Measurements from ENCODE around the gene WDR17. TPM values are rescaled to one million over a fixed set of nuclear protein-coding genes. Genes with fewer than 3 reads are reported as not detected.

Gene WDR17
- total RNA-seq, 2 donors from 2014 or later, result 5.5 to 5.7 TPM

GRCh38 chr4:176032454-176032853 lies 33.2 kb upstream of the WDR17 start:
- H3K36me3 ChIP-seq, result no peaks in the 10 kb centered on the region
- no peak for DNase-seq (ENCODE audit: low spot score)
- no peak overlapping the region for H3K4me3 ChIP-seq
- TF ChIP-seq CTCF (IDR thresholded peaks at IDR 0.05), result no peak
- no peak for TF ChIP-seq POLR2A (IDR thresholded peaks at IDR 0.05)
- no peak for TF ChIP-seq POLR2AphosphoS5 (IDR thresholded peaks at IDR 0.05)
- no peaks in the 10 kb centered on the region for H3K27me3 ChIP-seq (replicated peaks; ENCODE audit: insufficient read depth)
- intact Hi-C loops (cut with DNase I), result loop anchor here (5.0 to 10.0 kb wide), 3 partner anchors 92 to 310 kb away; no protein-coding TSS in a partner anchor
- H3K27ac ChIP-seq, result no peak overlapping the region
- no peaks in the 10 kb centered on the region for H3K4me1 ChIP-seq (replicated peaks)
- H3K9me3 ChIP-seq, result no peaks in the 10 kb centered on the region

GRCh38 chr4:176034499-176034898 lies 31.1 kb upstream of the WDR17 start:
- H3K36me3 ChIP-seq, result no peaks in the 10 kb centered on the region
- WGBS, result 35% methylated on average over 1 of the region's 1 CpG
- no peak overlapping the region for H3K27ac ChIP-seq
- H3K27me3 ChIP-seq (replicated peaks; ENCODE audit: insufficient read depth), result no peaks in the 10 kb centered on the region
- no peaks in the 10 kb centered on the region for H3K4me1 ChIP-seq (replicated peaks)
- intact Hi-C loops (cut with DNase I), result loop anchor here (5.0 to 10.0 kb wide), 3 partner anchors 90 to 308 kb away; no protein-coding TSS in a partner anchor
- no peak overlapping the region for H3K4me3 ChIP-seq
- no peaks in the 10 kb centered on the region for H3K9me3 ChIP-seq
- no peak for TF ChIP-seq POLR2A (IDR thresholded peaks at IDR 0.05)
- peak in 3 of 4 experiments; percentile 18 to 39 (median 37) for TF ChIP-seq CTCF (IDR thresholded peaks at IDR 0.05)
- no peak for DNase-seq (ENCODE audit: low spot score)

- H3K27me3 ChIP-seq (replicated peaks; ENCODE audit: insufficient read depth), result no peaks in the 10 kb centered on the region
- TF ChIP-seq POLR2AphosphoS5 (IDR thresholded peaks at IDR 0.05) (no peak), POLR2A (IDR thresholded peaks at IDR 0.05) (no peak), CTCF (IDR thresholded peaks at IDR 0.05) (no peak)
- WGBS, result 75% methylated on average over 5 of the region's 5 CpGs
- no peaks in the 10 kb centered on the region for H3K9me3 ChIP-seq
- H3K27ac ChIP-seq, result no peak overlapping the region
- no peak overlapping the region for H3K4me3 ChIP-seq
- no peaks in the 10 kb centered on the region for H3K4me1 ChIP-seq (replicated peaks)
- intact Hi-C loops (cut with DNase I), result loop anchor here (5.0 to 10.0 kb wide), 3 partner anchors 90 to 307 kb away; no protein-coding TSS in a partner anchor
- no peaks in the 10 kb centered on the region for H3K36me3 ChIP-seq
- no peak for DNase-seq (ENCODE audit: low spot score)
Observed at GRCh38 chr4:176034936-176035335, 30.7 kb upstream of the WDR17 start.

- TF ChIP-seq CTCF (IDR thresholded peaks at IDR 0.05), result no peak
- TF ChIP-seq POLR2AphosphoS5 (IDR thresholded peaks at IDR 0.05), result no peak
- H3K36me3 ChIP-seq, result no peaks in the 10 kb centered on the region
- no peaks in the 10 kb centered on the region for H3K27me3 ChIP-seq (replicated peaks; ENCODE audit: insufficient read depth)
- intact Hi-C loops (cut with DNase I), result loop anchor here (10.0 kb wide), 2 partner anchors 88 to 248 kb away; no protein-coding TSS in a partner anchor
- no peaks in the 10 kb centered on the region for H3K4me1 ChIP-seq (replicated peaks)
- H3K4me3 ChIP-seq, result no peak overlapping the region
- 72% methylated on average over 3 of the region's 3 CpGs for WGBS
- no peaks in the 10 kb centered on the region for H3K9me3 ChIP-seq
- no peak for DNase-seq (ENCODE audit: low spot score)
- H3K27ac ChIP-seq, result no peak overlapping the region
Observed at GRCh38 chr4:176036585-176037205, 28.9 kb upstream of the WDR17 start.

- no peaks in the 10 kb centered on the region for H3K4me1 ChIP-seq (replicated peaks)
- H3K27ac ChIP-seq, result no peak overlapping the region
- TF ChIP-seq POLR2AphosphoS5 (IDR thresholded peaks at IDR 0.05) (no peak), POLR2A (IDR thresholded peaks at IDR 0.05) (no peak), CTCF (IDR thresholded peaks at IDR 0.05) (no peak)
- no peaks in the 10 kb centered on the region for H3K9me3 ChIP-seq
- no peaks in the 10 kb centered on the region for H3K27me3 ChIP-seq (replicated peaks; ENCODE audit: insufficient read depth)
- 91% methylated on average over 5 of the region's 5 CpGs for WGBS
- intact Hi-C loops (cut with DNase I), result loop anchor here (10.0 kb wide), 2 partner anchors 86 to 246 kb away; no protein-coding TSS in a partner anchor
- DNase-seq (ENCODE audit: low spot score), result no peak
- H3K36me3 ChIP-seq, result no peaks in the 10 kb centered on the region
- H3K4me3 ChIP-seq, result no peak overlapping the region
Observed at GRCh38 chr4:176038789-176039188, 26.9 kb upstream of the WDR17 start.

Measured in prostate gland (tissue), 2 donors.